Activated B cell treated with CpG ODN at 0.5 μM for 24 hours (primary cell): ENCODE data around the gene MKI67. TPM values are rescaled to one million over a fixed set of nuclear protein-coding genes. Genes with fewer than 3 reads are reported as not detected.
A peak's percentile ranks its signal among the peaks of the same experiment; 100 is the strongest.

Experiments used
- ATAC-seq: fragments of 200-7000 bp; cut with Tn5 transposase; one replicate; pipeline ENCODE4 v1.10.0; 2021; ENCODE audit warnings: low read depth, mild to moderate bottlenecking, moderate library complexity
- CTCF ChIA-PET: fragments of 350-600 bp; sonication (Branson Sonifier 250); formaldehyde crosslinking; loops from one replicate; lab custom pipeline; 2021; ENCODE audit warnings: antibody characterized with exemption; lab: Charles Lee
- POLR2A ChIA-PET: fragments of 350-600 bp; sonication (Branson Sonifier 250); formaldehyde crosslinking; loops from one replicate; lab custom pipeline; 2021; ENCODE audit warnings: antibody characterized with exemption; lab: Charles Lee
- DNase-seq: peaks from one replicate; pipeline ENCODE4 v3.0.0; 2022
- H3K27ac Mint-ChIP-seq: one replicate; pipeline ENCODE4 v1.8.0; 2020; ENCODE audit warnings: mixed read lengths
- H3K27me3 Mint-ChIP-seq: one replicate; pipeline ENCODE4 v1.8.0; 2021; ENCODE audit warnings: mixed read lengths
- H3K36me3 Mint-ChIP-seq: one replicate; pipeline ENCODE4 v1.8.0; 2021; ENCODE audit warnings: low read depth, mixed read lengths
- H3K4me1 Mint-ChIP-seq: one replicate; pipeline ENCODE4 v1.8.0; 2021; ENCODE audit warnings: mixed read lengths
- H3K4me3 Mint-ChIP-seq: one replicate; pipeline ENCODE4 v1.8.0; 2020; ENCODE audit warnings: mild to moderate bottlenecking, mixed read lengths
- H3K9me3 Mint-ChIP-seq: one replicate; pipeline ENCODE4 v1.8.0; 2020; ENCODE audit warnings: mixed read lengths
- intact Hi-C: fragments of 100-400 bp; cut with micrococcal nuclease; formaldehyde crosslinking; loops from one replicate; pipeline ENCODE4 v1.15.1; 2024
- total RNA-seq: library from RNA; stranded (reverse); gene quantifications from 2 replicates; pipeline ENCODE4 v1.2.3, GENCODE V29; 2022
- TF ChIP-seq, protein P1 (sequence below): fragments of 200-600 bp; IDR thresholded peaks from one replicate; pipeline ENCODE4 v1.8.0; 2022; ENCODE audit warnings: antibody characterized with exemption, mild to moderate bottlenecking

MKI67 gene
- total RNA-seq, 1 donor from 2014 or later, result 2.2 TPM

DNA sequence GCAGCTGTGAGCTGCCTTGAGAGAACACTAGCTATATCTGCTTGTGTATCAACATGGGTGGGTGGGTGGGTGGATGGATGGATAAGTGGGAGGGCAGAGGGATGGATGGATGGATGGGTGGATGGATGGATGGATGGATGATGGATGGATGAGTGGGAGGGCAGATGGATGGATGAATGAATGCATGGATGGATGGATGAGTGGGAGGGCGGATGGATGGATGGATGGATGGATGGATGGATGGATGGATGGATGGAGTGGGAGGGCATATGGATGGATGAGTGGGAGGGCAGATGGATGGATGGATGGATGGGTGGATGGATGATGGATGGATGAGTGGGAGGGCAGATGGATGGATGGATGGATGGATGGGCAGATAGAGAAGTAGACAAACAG, 76.1 kb downstream of the MKI67 start:
- Mint-ChIP-seq H3K36me3 (peaks cover 46% of the 10 kb centered on the region), H3K27me3 (no peaks in the 10 kb centered on the region), H3K4me3 (no peak overlapping the region), H3K9me3 (no peaks in the 10 kb centered on the region), H3K27ac (no peak overlapping the region), H3K4me1 (peaks cover 53% of the 10 kb centered on the region)
- TF ChIP-seq, protein P1, sequence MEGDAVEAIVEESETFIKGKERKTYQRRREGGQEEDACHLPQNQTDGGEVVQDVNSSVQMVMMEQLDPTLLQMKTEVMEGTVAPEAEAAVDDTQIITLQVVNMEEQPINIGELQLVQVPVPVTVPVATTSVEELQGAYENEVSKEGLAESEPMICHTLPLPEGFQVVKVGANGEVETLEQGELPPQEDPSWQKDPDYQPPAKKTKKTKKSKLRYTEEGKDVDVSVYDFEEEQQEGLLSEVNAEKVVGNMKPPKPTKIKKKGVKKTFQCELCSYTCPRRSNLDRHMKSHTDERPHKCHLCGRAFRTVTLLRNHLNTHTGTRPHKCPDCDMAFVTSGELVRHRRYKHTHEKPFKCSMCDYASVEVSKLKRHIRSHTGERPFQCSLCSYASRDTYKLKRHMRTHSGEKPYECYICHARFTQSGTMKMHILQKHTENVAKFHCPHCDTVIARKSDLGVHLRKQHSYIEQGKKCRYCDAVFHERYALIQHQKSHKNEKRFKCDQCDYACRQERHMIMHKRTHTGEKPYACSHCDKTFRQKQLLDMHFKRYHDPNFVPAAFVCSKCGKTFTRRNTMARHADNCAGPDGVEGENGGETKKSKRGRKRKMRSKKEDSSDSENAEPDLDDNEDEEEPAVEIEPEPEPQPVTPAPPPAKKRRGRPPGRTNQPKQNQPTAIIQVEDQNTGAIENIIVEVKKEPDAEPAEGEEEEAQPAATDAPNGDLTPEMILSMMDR, result no peak
- CTCF ChIA-PET, result interaction anchor here (1.2 kb wide), 1 partner anchor 12 kb away, joined by 4 read pairs; no protein-coding TSS in a partner anchor
- POLR2A ChIA-PET, result interaction anchor here (0.9 to 8.2 kb wide), 2 partner anchors 9 to 14 kb away, joined by 4 to 162 read pairs; no protein-coding TSS in a partner anchor
- DNase-seq (no peak), ATAC-seq (no peak)
- intact Hi-C loops, result no loop called here

DNA sequence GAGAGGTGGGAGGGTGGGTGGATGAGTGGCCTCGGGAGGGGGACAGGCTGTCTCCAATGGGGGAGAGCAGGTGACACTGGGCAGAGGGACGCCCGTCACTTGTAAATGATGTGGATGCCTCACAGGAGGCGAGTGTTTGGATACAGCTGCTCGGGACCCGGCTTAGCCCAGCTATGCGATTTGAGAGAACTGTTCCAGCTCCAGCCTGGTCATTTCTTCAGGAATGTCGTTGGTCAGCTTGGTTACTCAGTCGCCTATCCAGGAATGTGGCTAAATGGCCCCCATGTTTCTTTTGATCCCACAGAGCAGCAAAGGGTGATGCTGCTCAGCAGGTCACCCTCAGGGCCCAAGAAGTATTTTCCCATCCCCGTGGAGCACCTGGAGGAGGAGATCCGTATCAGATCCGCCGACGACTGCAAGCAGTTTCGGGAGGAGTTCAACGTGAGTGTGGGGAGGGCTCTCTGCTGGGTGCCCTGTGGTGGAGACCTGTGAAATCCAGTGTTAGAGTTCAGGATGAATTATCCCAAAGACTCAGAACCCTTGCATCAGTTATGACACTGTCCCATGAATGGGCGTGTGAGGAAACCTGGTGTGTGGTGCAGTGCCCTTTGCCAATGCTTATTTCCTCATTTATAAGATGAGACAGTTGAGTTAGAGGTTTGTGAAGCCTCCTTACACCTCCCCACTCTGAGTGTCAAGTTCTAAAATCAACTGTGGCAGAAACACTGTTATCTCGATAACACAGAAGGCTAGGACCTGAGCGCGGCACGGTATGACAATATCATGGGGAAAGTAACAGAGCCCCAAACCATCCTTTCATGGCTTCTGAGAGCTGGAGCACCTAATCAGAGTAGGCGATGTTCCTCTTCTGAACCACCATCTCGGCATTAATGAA, 76.8 kb downstream of the MKI67 start:
- intact Hi-C loops, result no loop called here
- Mint-ChIP-seq H3K27ac (no peak overlapping the region), H3K27me3 (no peaks in the 10 kb centered on the region), H3K4me1 (peaks cover 55% of the 10 kb centered on the region), H3K4me3 (peak overlapping the region; percentile 38), H3K9me3 (no peaks in the 10 kb centered on the region), H3K36me3 (peaks cover 41% of the 10 kb centered on the region)
- TF ChIP-seq, protein P1, result no peak
- POLR2A ChIA-PET, result interaction anchor here (0.6 to 8.2 kb wide), 4 partner anchors 9 to 16 kb away, joined by 3 to 162 read pairs (median 4); no protein-coding TSS in a partner anchor
- ATAC-seq (no peak), DNase-seq (no peak)
- CTCF ChIA-PET, result interaction anchor here (1.2 to 2.9 kb wide), 4 partner anchors 13 to 333 kb away, joined by 3 to 31 read pairs (median 8); no protein-coding TSS in a partner anchor

DNA sequence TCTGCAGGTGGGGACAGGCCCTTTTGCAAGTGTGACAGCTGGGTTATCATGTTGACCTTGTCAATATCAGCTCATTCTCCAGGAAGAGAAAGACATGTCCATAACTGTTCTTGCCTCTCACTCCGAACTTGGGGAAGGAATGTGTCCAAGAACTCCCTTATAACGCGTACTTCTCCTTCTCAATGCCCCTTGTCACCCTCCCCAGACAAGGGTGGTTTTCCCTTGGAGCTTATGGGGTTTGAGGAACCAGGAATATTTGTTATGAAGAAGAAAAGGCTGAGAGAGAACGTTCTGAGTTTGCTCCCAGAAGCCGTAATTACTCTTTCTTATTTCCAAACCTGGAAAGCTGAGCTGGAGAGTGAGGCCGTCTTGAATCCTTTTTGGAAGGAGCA, 77.4 kb downstream of the MKI67 start:
- DNase-seq, result no peak
- no peak for ATAC-seq
- TF ChIP-seq, protein P1, result no peak
- intact Hi-C loops, result no loop called here
- Mint-ChIP-seq H3K36me3 (peaks cover 37% of the 10 kb centered on the region), H3K9me3 (no peaks in the 10 kb centered on the region), H3K4me1 (peaks cover 55% of the 10 kb centered on the region), H3K27ac (peak overlapping the region; percentile 81), H3K4me3 (peak overlapping the region; percentile 85), H3K27me3 (no peaks in the 10 kb centered on the region)
- CTCF ChIA-PET, result interaction anchor here (1.2 to 2.9 kb wide), 4 partner anchors 13 to 333 kb away, joined by 3 to 31 read pairs (median 19); no protein-coding TSS in a partner anchor
- POLR2A ChIA-PET, result interaction anchor here (0.6 to 8.2 kb wide), 5 partner anchors 10 to 20 kb away, joined by 3 to 162 read pairs (median 17); no protein-coding TSS in a partner anchor

DNA sequence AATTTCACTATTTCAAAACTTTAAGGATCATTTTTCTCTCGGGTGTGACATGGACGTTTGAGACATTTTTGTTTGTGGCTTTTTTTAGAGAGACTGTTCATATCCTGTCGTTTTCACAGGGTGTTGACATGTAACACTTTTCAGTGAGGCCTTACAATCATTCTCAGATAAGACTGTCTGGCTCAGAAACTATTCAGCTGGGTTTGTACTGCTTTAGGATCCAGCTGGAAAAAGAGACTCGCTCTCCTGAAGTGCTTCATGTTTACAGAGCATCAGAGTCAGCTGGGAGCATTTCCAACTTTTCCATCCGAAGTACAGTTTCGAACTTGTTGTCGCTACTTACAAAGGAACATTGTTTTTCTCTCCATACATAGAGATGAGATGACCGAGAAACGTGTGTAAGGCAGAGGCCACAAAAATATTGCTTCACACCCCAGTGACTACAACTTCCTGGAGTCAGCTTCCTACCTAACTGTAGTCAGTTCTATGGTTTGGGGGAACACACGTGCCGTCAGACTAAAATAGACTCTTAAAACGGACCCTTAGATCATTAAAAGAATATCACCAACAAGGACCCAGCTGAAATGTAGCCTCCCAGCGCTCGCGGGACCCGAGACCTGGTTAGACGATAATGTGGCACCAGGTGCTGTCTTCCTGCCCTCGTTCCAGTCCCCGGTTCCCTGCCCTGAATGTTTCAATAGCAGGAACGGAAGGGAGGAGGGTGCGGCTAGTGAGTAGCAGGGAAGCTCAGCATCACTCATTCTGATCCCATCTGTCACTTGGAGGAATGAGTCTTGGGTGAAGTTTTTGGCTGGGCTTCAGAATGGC, 78.0 kb downstream of the MKI67 start:
- H3K4me1 Mint-ChIP-seq, result peaks cover 55% of the 10 kb centered on the region
- no peaks in the 10 kb centered on the region for H3K9me3 Mint-ChIP-seq
- H3K27ac Mint-ChIP-seq, result peak overlapping the region; percentile 81
- TF ChIP-seq, protein P1, result no peak
- H3K4me3 Mint-ChIP-seq, result peak overlapping the region; percentile 85
- no peak for DNase-seq
- POLR2A ChIA-PET, result interaction anchor here (0.6 to 8.2 kb wide), 10 partner anchors 10 to 194 kb away, joined by 3 to 162 read pairs (median 4); no protein-coding TSS in a partner anchor
- H3K27me3 Mint-ChIP-seq, result no peaks in the 10 kb centered on the region
- peaks cover 34% of the 10 kb centered on the region for H3K36me3 Mint-ChIP-seq
- peak; percentile 6 for ATAC-seq
- CTCF ChIA-PET, result interaction anchor here (0.7 to 2.9 kb wide), 5 partner anchors 11 to 332 kb away, joined by 3 to 31 read pairs (median 12); no protein-coding TSS in a partner anchor
- intact Hi-C loops, result loop anchor here (1.0 kb wide), 3 partner anchors 13 to 21 kb away; no protein-coding TSS in a partner anchor
